MV-4-11 (cell line): ENCODE results near the gene PSMA2.

Source experiments
- DNase-seq: peaks from one replicate; lab custom pipeline; 2025; lab: John Stamatoyannopoulos, UW

Gene PSMA2

GRCh38 chr7:42940985-42941847 is 9.2 kb upstream of the PSMA2 start:
- DNase-seq, result peak; percentile 73

- no peak for DNase-seq
Measured at GRCh38 chr7:42939457-42940240, 7.7 kb upstream of the PSMA2 start.

DNA sequence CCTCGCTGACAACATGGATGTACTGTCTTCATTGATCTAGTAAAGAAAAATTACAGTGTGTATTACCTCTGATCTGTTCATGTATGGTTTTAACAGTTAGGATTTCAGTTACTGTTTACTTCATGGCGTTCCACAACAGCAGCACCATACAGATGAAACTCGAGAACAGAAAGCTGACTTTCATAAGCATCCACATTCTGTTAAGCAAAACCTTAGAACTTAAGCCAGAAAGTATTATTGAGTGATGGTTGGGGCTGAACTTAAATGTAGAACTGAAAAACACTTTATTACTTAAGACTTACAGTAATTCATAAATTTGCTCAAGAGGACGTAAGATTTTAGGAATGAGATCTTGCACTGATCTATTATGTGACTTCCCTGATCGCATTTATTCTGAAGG is 3.9 kb upstream of the PSMA2 start:
- DNase-seq, result no peak

DNA sequence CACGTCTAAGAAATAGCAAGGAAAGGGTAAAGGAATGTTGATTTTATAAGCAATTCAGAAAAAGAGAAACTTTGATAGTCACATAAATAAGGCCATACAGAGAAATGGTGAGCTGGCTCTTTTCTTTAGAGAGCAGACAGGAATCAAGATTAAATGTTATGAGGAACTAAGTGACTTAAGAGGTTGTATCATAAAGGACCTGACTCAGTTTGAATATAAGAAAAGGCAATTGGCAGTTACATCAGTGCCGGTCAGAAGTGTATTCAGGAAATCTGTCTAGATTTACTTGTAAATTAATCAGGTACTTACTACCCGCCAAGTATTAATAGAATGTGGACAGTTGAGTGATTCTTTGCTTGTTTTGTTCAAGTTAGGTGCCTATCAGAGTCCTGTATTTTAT is 2.3 kb upstream of the PSMA2 start:
- no peak for DNase-seq

DNA sequence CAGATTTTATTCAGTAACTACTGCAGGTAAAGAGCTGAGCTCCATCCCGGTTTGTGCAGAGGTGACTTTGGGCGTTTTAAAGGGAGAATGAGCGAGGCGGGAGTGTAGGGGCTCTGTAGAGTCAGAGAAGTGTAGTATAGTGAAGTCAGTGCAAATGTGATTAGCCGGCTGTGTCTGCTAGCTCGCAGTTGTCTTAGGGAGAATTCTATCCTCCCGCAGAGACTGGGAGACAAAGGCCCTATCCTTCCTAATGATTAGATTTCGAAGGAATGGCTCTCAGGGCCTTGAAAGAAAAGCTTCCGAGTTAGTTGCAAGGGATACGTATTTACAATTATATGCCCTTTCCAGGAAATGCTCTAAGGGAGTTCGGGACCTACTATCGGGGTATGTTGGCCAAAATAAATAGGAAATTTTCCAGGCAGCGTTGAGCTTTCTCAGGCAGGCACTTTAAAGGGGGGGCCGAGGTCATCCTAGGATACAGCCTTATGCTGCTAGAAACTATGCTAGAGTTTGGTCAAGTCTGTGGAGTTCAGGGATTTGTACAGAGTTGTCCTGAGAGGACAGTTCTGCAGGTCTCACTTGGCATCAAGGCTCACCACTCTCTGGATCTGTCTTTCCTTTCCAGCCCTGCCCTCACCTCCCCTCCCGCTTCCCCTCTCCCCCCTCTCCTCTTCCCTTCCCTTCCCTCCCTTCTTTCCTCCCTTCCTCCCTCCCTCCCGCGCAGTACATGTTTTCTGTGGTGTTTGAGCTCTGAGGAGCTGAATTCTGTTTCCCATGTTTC is 1.0 kb upstream of the PSMA2 start:
- DNase-seq, result no peak

DNA sequence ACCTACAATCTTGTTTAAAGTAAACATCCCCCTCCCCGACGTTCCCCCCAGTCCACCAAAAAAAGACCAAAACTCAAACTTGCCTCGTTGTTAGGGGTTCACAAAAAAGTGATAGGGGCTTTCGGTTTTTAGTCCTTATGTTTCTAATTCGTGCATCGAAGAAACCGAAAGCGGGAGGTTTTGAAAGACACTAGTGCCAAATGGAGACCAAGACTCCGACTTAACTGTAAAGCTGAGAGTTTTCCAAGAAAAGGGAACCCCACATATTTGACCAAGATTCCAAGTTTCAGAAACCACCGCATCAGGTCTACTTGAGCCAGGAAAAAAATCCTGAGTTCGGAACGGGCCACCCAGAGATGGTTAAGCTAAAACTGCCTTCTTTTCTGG is 534 bp downstream of the PSMA2 start:
- DNase-seq, result peak; percentile 15

DNA sequence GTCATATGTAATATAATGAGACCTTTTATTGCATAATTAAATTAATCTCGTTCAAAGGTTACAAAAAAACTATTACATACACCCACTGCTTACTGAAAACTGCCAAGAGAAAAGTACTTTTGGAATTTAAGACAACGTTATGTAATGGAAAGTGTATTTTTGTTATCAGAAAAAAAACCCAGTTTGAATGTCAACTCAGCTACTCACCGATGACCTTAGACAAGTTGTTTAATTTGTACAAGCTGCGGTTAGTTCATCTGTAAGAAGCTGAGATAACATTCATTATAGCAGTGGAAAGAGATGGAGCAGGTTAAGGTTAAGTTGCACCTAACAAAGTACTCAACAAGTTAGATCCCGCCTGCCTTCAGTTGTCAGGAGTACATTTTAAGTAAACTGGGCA is 1.1 kb downstream of the PSMA2 start:
- DNase-seq, result no peak

GRCh38 chr7:42929449-42929848 is 2.5 kb downstream of the PSMA2 start:
- DNase-seq, result no peak

- peak; percentile 24 for DNase-seq
Measured at GRCh38 chr7:42928754-42929153, 3.2 kb downstream of the PSMA2 start.

DNA sequence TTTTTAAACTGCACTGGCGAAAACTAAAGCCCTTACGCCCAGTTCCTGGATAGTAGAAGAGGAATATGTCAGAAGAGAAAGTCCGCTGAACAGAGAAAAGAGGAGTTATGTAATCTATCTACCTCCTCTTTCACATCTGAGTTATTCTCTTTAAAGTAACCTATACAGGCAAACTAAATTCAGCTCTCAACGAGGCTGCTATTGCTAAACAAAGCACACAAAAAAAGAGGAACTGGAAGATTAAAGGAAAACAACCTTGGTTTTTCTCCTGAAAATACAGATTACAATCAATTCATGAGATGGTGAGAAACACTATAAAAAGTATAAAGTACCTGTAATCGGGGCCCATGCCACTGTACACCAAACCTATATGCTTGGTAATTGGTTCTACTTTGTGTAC is 5.8 kb downstream of the PSMA2 start:
- DNase-seq, result peak; percentile 68

GRCh38 chr7:42925630-42926029 is 6.3 kb downstream of the PSMA2 start:
- no peak for DNase-seq

GRCh38 chr7:42924223-42924838 is 7.6 kb downstream of the PSMA2 start:
- peak; percentile 61 for DNase-seq

- DNase-seq, result no peak
Measured at GRCh38 chr7:42922017-42922753, 9.8 kb downstream of the PSMA2 start.

DNA sequence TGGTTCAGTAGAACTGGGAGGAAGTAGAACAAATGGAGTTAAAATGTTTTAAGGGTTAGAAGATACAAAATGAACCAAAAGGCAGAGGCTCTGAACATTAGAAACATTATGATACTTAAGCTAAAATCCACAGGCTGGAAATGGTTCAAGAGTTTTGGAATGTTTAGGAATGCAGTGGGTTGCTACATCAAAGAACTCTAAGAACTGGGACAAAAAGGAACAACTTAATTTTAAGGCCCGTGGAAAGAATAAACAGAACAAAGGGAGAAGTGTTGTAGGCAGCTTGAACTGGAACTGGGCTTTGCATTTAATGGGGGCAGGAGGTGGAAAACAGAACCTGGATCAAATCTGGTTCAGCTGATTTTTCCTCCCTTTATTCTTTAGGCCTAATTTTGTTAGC is 16.6 kb downstream of the PSMA2 start:
- no peak for DNase-seq

DNA sequence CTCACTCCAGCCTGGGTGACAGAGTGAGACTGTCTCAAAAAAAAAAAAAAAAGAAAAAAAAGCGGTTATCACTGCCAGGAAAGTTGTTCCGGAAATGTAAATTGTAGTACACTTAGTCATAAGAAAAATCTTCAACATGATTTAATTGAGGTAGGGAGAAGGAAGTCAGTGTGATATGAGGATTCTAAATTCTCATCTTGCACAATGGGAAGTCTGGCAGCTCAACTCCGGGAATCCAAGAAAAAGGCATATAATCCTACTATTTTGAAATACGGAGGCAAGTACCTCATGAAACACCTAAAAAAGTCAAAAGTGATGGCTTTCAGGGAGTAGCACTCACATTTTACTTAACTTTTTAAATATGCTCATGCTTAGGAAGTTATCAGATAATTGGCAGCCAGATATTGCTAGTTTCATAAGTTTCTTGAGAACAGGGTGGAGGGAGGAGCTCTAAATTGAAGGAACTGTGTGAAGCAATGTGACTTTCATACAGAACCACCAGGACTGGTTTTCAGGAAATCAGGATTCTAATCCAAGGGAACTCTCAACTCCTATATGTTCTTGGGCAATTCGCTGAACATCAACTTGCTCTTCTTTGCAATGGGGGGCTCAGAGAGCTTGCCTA is 17.4 kb downstream of the PSMA2 start:
- peak; percentile 3 for DNase-seq

GRCh38 chr7:42914009-42914408 is 18.0 kb downstream of the PSMA2 start:
- DNase-seq, result no peak

GRCh38 chr7:42913591-42913990 is 18.4 kb downstream of the PSMA2 start:
- no peak for DNase-seq

- peak; percentile 79 for DNase-seq
Measured at GRCh38 chr7:42911454-42912447, 20.2 kb downstream of the PSMA2 start, which contains the start of gene C7orf25. C7orf25 (minus strand) TSS chr7:42912070; CDS start chr7:42910900, 1,170 bp downstream.

DNA sequence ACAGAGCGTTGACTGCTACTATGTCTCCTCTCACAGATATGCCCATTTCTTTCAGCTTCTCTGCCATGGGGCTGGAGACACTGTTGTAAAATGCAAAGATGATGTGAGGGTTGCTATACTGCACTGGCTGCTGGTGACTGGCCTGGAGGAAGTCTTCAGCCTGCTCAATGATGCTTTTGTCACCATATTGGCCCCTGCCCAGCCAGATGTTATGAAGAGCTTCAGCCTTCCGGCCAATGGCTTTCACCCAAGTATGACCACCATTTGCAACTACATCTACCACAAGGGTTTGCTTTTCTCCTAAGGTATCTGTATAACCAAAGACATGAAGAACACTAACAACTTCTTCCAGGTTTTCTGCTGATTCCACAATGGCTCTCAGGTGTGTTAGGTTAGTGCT is 21.7 kb downstream of the PSMA2 start:
- no peak for DNase-seq

- DNase-seq, result no peak
Measured at GRCh38 chr7:42907316-42907715, 24.7 kb downstream of the PSMA2 start.
